Calu3 (cell line): ENCODE measurements around the gene UGT3A2. TPM values are rescaled to one million over a fixed set of nuclear protein-coding genes. Genes with fewer than 3 reads are reported as not detected.

Source experiments
- BruUV-seq: library from RNA; stranded (reverse); fragments of 400-500 nt; replicated peaks from 2 replicates; lab custom pipeline; 2021; lab: Mats Ljungman, UMichigan
- CTCF ChIA-PET: fragments of 300-600 bp; sonication (Branson Sonifier 250); formaldehyde crosslinking; loops from one replicate; lab custom pipeline; 2022; ENCODE audit warnings: antibody characterized with exemption; lab: Charles Lee
- DNase-seq: peaks from one replicate; pipeline ENCODE4 v3.0.0; 2022
- H3K27ac Mint-ChIP-seq: one replicate; pipeline ENCODE4 v1.8.0; 2022; ENCODE audit warnings: mixed read lengths; ENCODE audit not compliant: unreplicated experiment
- H3K27me3 Mint-ChIP-seq: one replicate; pipeline ENCODE4 v1.8.0; 2022; ENCODE audit warnings: mixed read lengths; ENCODE audit not compliant: unreplicated experiment
- H3K36me3 Mint-ChIP-seq: one replicate; pipeline ENCODE4 v1.8.0; 2022; ENCODE audit warnings: mild to moderate bottlenecking, moderate library complexity, mixed read lengths; ENCODE audit not compliant: insufficient read depth, unreplicated experiment
- H3K4me1 Mint-ChIP-seq: one replicate; pipeline ENCODE4 v1.8.0; 2022; ENCODE audit warnings: mild to moderate bottlenecking, low read depth, mixed read lengths; ENCODE audit not compliant: unreplicated experiment
- H3K4me3 Mint-ChIP-seq: one replicate; pipeline ENCODE4 v1.8.0; 2022; ENCODE audit warnings: mild to moderate bottlenecking, low read depth, moderate library complexity, mixed read lengths; ENCODE audit not compliant: unreplicated experiment
- H3K9me3 Mint-ChIP-seq: one replicate; pipeline ENCODE4 v1.8.0; 2022; ENCODE audit warnings: low read depth, mixed read lengths; ENCODE audit not compliant: unreplicated experiment
- intact Hi-C: fragments of 100-400 bp; cut with micrococcal nuclease; formaldehyde crosslinking; loops from one replicate; pipeline ENCODE4 v1.10.0; 2022; ENCODE audit not compliant: unreplicated experiment
- total RNA-seq: library from RNA; stranded (reverse); gene quantifications from 2 replicates; pipeline ENCODE4 v1.2.3, GENCODE V29; 2022
- TF ChIP-seq, protein P1 (sequence below): fragments of 200-600 bp; IDR thresholded peaks from one replicate; pipeline ENCODE4 v1.8.0; 2022; ENCODE audit warnings: antibody characterized with exemption; ENCODE audit not compliant: unreplicated experiment

Gene UGT3A2
- total RNA-seq, 1 experiment from 2014 or later: not detected

DNA sequence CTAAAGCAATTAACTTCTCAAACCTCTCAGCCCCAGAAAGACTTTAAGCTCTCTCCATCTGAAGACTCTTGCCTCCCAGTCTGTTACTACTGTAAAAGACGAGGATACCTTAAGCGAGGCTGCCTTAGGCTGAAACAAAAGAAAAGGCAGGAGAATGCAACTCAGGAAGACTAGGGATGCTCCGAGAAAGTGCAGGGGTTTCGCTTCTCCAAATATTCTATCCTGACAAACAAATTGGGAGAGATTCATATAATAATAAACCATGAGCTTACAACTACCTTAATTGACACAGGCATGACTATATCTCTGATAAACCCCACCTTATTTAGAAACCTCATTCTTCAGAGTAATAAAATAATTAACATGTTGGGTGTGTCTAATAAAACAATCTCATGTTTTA lies 70.6 kb downstream of the UGT3A2 start:
- Mint-ChIP-seq H3K4me3 (no peak overlapping the region), H3K9me3 (peaks cover 5% of the 10 kb centered on the region), H3K27me3 (no peaks in the 10 kb centered on the region), H3K36me3 (no peaks in the 10 kb centered on the region), H3K27ac (no peak overlapping the region), H3K4me1 (no peaks in the 10 kb centered on the region)
- intact Hi-C loops: no loop called here
- no TSS peak for BruUV-seq
- no peak for DNase-seq
- TF ChIP-seq, protein P1, sequence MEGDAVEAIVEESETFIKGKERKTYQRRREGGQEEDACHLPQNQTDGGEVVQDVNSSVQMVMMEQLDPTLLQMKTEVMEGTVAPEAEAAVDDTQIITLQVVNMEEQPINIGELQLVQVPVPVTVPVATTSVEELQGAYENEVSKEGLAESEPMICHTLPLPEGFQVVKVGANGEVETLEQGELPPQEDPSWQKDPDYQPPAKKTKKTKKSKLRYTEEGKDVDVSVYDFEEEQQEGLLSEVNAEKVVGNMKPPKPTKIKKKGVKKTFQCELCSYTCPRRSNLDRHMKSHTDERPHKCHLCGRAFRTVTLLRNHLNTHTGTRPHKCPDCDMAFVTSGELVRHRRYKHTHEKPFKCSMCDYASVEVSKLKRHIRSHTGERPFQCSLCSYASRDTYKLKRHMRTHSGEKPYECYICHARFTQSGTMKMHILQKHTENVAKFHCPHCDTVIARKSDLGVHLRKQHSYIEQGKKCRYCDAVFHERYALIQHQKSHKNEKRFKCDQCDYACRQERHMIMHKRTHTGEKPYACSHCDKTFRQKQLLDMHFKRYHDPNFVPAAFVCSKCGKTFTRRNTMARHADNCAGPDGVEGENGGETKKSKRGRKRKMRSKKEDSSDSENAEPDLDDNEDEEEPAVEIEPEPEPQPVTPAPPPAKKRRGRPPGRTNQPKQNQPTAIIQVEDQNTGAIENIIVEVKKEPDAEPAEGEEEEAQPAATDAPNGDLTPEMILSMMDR: no peak
- CTCF ChIA-PET: no interaction called here

DNA sequence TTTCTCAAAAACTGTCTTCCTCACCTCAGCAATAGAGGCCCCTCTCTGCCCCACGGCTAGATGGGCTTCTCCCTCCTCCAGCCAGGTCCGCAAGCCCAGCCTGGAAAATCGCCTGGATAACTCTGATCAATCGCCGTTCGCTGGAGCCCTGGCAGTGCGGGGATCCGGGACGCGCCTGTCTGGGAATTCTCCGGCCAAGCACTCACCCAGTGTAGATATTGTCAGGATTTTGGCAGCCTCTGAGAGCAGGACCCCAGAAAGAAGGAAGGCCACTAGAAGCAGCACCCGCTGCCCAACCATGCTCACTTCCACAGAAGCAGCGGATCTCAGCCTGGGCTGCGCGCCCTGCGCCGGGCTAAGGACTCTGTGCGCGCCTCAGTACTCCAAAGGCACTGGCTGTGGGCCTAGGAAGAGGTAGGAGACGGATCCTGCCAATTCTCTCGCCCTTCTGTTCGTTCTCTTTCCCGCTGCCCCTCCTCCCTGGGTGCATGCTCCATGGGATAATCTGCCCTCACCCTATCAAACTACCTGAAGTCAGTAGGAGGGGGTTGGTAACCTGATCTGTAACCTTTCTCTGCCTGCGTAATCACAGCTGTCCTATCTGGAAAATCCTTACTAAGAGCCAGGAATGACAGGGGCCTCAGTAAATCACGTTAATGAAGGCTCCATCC lies 75.6 kb downstream of the UGT3A2 start, which contains the start of gene UGT3A1:
UGT3A1 (minus strand) TSS at position 450 of the 671 bp plus-strand sequence; CDS start at position 300, 150 bp downstream.
- Mint-ChIP-seq H3K9me3 (peaks cover 11% of the 10 kb centered on the region), H3K36me3 (no peaks in the 10 kb centered on the region), H3K27me3 (no peaks in the 10 kb centered on the region), H3K27ac (no peak within 1 kb of the TSS), H3K4me3 (no peak within 1 kb of the TSS), H3K4me1 (no peaks in the 10 kb centered on the region)
- intact Hi-C loops: no loop called here
- CTCF ChIA-PET: no interaction called here
- no TSS peak for BruUV-seq
- TF ChIP-seq, protein P1: no peak
- DNase-seq: no peak

DNA sequence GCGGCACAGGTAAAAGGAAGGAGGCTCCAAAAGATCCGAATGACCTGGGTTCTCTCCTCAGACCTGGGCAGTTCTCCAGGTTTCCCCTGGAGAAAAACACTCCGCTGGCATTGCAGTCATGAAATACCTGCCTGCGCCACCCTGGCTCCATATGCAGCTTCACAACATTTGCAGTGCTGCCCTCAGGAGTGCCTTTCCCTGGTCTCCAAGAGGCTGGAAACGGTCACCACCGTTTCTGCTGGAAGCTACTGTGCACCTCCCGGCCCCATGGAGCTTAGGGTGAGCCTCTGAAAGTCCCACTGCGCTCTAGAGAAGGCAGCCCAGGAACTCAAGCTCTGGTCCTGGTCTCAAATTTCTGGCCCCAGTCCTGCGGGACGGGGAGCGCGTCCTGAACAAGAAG lies 76.2 kb downstream of the UGT3A2 start:
- H3K4me3 Mint-ChIP-seq: no peak overlapping the region
- CTCF ChIA-PET: no interaction called here
- DNase-seq: no peak
- H3K27ac Mint-ChIP-seq: no peak overlapping the region
- BruUV-seq: no TSS peak
- no peaks in the 10 kb centered on the region for H3K4me1 Mint-ChIP-seq
- intact Hi-C loops: no loop called here
- TF ChIP-seq, protein P1: no peak
- H3K27me3 Mint-ChIP-seq: no peaks in the 10 kb centered on the region
- H3K9me3 Mint-ChIP-seq: peaks cover 11% of the 10 kb centered on the region
- no peaks in the 10 kb centered on the region for H3K36me3 Mint-ChIP-seq

DNA sequence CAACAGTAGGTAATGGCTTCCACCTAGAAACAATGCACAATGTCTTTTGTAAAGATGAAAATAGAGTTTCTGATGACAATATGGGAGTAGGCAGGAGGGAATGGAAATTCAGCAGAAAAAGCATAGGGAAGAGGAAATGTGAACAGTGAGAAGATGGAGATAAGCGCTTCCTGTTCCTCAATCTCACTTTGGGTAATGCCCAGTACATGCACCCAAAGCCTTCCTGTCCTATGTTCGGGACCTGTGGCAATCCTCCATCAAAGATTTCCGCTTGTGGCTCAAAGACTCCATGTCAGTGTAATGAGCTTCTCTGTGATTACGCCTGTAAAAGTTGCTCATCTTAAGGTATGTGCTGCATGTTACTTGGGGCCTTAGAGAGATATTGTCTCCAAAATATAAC lies 78.2 kb downstream of the UGT3A2 start:
- Mint-ChIP-seq H3K27me3 (no peaks in the 10 kb centered on the region), H3K4me3 (no peak overlapping the region), H3K9me3 (peaks cover 9% of the 10 kb centered on the region), H3K36me3 (no peaks in the 10 kb centered on the region), H3K4me1 (no peaks in the 10 kb centered on the region), H3K27ac (no peak overlapping the region)
- TF ChIP-seq, protein P1: no peak
- intact Hi-C loops: no loop called here
- BruUV-seq: no TSS peak
- no peak for DNase-seq
- CTCF ChIA-PET: no interaction called here
